HG03045 (cell line): ENCODE measurements around the gene SKOR2.

Experiments used
- ATAC-seq: cut with Tn5 transposase; IDR thresholded peaks from one replicate; pipeline ENCODE4 v1.9.1; 2021; ENCODE audit warnings: mild to moderate bottlenecking, moderate library complexity; ENCODE audit not compliant: unreplicated experiment

Gene SKOR2, protein sequence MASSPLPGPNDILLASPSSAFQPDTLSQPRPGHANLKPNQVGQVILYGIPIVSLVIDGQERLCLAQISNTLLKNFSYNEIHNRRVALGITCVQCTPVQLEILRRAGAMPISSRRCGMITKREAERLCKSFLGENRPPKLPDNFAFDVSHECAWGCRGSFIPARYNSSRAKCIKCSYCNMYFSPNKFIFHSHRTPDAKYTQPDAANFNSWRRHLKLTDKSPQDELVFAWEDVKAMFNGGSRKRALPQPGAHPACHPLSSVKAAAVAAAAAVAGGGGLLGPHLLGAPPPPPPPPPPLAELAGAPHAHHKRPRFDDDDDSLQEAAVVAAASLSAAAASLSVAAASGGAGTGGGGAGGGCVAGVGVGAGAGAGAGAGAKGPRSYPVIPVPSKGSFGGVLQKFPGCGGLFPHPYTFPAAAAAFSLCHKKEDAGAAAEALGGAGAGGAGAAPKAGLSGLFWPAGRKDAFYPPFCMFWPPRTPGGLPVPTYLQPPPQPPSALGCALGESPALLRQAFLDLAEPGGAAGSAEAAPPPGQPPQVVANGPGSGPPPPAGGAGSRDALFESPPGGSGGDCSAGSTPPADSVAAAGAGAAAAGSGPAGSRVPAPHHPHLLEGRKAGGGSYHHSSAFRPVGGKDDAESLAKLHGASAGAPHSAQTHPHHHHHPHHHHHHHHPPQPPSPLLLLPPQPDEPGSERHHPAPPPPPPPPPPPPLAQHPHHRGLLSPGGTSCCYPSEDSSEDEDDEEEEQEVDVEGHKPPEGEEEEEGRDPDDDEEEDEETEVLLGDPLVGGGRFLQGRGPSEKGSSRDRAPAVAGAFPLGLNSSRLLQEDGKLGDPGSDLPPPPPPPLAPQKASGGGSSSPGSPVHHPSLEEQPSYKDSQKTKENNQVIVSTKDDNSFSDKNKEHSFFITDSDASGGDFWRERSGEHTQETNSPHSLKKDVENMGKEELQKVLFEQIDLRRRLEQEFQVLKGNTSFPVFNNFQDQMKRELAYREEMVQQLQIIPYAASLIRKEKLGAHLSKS

DNA sequence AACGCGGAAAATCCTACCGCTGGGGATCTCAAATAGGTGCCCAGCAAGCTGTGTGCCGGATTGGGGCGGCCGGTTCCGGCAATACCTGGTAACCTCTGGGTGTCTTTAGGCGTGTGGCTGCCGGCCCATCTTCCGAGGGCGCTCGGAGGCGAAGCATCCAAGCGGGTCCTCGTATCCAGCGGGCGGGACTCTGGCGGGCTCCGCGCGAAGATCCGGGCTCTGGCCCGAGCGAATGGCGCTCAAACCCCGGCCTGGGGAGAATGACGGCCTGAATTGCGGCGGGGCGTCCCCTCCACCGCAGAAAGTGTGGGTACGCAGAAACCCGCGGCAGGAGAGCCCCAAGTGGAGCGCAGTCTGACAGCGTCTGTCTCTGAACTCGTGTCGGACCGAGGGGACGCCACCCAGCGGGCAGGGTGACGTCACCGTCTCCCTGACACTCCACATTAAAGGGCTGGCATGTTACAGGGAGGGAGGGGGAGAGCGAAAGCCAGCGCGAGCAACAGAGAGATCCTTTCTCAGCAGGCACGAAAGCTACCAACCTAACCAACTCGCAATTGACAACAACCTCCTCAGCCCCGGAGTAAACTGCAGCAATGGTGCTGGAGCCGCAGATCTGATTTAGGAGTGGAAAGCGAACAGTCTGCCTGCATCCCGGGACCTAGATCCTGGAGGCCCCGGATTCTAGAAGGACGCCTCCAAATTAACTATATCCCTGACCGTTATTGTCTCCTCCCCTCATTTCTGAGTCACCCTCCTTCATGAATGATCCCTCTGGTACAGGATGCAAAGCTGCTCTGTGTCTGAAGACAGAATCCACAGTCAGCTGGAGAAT is at the start of gene SKOR2:
Gene SKOR2 (minus strand): TSS at position 372 of the 832 bp plus-strand sequence. CDS start 2,477 bp downstream, outside the sequence.
- no peak for ATAC-seq

GRCh38 chr18:47296462-47296861 is 45.0 kb upstream of the SKOR2 start:
- ATAC-seq, result no peak

DNA sequence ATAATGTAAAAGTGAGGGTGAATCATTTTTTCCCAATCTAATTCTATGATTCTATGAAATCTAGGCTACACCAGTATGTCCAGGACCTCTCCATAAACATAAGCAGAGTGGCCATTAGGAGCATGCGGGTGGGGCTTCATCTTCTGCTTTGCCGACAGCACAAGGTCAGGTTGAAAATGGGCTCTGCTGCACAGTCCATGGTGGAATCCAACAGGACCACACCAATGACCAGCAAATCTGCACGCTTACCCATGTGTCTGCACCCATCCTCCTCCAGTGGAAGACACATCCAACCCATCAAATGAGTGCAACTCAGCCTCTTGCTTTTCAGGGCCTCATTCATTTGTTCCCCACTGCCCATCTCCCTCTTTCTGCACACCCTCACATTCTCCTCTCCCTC is 43.3 kb upstream of the SKOR2 start:
- ATAC-seq, result no peak

GRCh38 chr18:47288741-47289140 is 37.3 kb upstream of the SKOR2 start:
- no peak for ATAC-seq

- ATAC-seq, result no peak
These were observed 36.6 kb upstream of the SKOR2 start for GRCh38 chr18:47287911-47288585.

DNA sequence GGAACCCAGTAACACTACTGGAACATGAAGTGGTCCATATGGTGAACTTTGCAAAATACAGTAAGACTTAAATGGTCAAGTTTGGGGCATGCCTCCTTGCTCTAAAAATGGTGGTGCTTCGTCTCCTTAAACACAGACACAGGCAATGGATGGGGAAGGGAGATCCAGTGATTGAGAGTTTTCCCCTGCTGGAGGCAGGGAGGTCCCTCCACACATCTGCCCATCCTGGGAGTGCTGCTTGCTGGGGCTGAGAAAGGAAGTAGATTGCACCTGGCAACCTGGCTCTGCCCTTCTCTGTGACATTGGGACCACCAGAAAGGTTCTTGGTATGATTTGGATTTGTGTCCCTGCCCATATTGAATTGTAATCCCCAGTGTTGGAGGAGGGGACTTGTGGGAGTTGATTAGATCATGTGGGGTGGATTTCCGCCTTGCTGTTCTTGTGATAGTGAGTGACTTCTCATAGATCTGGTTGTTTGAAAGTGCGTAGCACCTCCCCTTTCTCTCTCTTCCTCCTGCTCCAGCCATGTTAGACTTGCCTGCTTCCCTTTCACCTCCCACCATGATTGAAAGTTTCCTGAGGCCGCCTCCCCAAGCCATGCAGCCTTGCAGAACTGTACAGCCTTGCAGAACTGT is 35.4 kb upstream of the SKOR2 start:
- no peak for ATAC-seq

- no peak for ATAC-seq
These were observed 34.0 kb upstream of the SKOR2 start for GRCh38 chr18:47285456-47285855.

DNA sequence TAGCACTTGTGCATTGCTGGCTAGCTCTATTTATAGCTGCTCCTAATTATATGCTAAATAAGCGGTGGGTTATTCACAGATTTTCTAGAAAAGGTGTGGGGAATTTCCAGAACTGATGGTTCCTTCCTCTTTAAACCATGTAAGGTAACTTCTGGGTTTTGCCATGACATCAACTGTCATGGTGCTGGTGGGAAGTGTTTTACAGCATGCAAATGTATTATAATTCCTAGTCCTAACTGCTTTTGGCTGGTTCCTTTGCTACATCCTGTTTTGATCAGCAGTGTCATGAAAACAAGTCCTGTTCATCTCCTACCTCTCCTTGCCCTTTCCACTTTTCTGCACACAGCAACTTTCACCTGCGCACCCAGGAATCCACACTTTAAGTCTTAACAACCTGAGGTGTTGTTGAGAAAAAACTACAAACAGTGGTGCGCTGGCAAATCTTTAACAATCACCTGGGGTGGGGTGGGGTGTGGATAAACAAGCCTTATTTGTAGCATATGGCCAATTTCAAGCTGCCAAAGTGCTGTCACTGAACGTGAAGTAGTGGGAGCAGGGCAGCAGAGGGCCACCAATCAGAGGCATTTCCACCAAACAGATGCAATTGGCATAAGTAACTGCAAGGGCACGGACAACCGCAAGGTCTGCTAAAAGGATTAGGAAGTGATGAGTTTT is 33.4 kb upstream of the SKOR2 start:
- no peak for ATAC-seq

DNA sequence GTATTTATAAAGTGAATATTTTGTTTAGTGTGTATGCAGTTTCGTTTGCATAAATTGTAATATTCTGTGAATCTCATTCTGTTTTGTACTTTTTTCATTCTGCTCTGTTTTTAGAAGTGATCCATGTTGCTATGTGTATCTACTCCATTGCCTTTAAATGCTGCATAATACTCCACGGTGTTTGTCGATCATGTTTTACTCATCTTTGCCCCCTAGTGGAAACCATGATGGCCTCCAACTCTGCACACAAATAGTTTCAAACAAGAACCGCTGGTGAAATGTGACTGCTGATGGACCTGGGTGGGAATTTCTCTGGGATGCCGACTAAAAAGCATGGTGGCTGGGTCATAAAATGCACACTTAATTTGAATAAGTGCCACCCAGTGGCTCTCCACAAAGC is 32.0 kb upstream of the SKOR2 start:
- no peak for ATAC-seq

GRCh38 chr18:47280121-47280520 is 28.7 kb upstream of the SKOR2 start:
- no peak for ATAC-seq

DNA sequence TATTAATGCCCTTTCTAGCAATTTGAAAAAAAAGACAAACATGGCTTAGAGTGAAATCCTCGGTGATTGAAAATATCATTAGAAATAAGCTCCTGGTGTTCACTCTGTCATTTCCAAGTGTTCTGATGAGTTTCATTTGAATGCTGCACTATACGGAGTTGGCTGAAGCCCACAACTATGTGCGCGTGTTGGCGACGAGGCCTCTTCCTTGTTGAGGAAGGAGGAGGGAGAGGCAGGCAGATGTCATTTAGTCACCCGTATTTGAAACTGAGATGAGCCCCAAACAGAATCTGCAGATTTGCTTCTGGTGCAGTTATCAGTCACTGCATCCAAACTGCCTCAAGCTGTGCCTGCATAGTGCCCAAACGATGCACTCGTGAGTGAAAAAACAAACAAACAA is 23.5 kb upstream of the SKOR2 start:
- ATAC-seq, result no peak

- ATAC-seq, result no peak
These were observed 13.7 kb upstream of the SKOR2 start for GRCh38 chr18:47265197-47265596.

- no peak for ATAC-seq
These were observed 12.8 kb upstream of the SKOR2 start for GRCh38 chr18:47264308-47264700.

DNA sequence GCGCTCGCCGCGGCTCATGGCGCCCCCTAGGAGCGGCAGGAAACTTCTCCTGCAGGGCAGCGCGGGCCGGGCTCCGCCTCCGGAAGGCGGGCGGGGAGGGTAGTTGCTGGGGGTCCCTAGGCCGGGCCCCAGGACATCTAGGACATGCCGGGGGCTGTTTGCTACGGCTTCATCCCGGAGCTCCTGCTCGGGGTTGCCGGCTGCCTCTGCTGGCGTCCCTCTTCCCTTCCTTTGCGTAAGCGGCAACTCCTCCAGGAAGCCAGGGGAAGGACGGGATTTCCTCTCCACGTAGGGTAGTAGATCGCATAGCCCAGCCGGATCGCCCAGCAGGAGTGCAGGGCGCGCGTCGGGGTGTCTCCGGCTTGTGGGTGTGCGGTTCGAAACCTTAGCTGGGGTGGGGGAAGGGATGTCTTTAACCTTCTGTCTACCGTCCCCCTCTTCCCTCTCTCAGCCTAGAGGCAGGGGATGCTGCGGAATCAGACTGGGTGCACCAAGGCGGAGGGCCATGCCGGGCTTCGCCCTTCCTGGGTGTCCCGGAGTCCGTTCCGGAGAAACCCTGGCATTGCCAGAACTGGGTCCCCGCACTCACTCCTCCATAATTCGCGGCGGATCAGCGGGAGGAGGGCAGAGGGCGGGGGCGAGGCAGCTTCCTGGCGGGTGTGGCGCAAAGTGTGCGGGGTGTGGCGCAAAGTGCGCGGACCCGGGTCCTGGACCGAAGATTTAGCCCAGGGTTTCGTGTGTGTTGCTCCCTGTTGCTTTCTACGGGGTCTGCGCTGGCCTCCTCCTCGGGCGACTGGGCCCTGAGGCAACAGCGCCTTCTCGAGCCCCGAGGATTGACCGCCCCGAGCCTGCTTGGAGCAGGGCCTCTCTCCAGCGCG is 12.2 kb upstream of the SKOR2 start:
- no peak for ATAC-seq

DNA sequence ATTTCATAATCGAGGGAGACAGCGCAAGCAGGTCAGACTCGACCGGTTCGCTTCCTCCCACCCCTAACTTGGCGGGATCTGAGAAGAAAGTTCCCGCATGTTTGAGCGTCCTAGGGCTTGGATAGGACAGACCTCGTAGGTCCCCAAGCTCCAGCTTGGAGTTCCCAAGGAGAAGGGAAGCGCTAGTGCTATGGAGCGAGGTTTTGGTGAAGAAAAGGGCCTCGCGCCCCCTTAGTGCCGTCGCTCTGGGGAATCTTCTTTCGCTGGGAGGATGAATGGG is 11.6 kb upstream of the SKOR2 start:
- ATAC-seq, result no peak

- ATAC-seq, result no peak
These were observed 11.1 kb upstream of the SKOR2 start for GRCh38 chr18:47262301-47263149.

GRCh38 chr18:47261902-47262300 is 10.4 kb upstream of the SKOR2 start:
- ATAC-seq, result no peak
